A549 treated with ZK216348 at 1 μM for 4 hours (cell line): ENCODE results near the gene LAMTOR1. TPM values are rescaled to one million over a fixed set of nuclear protein-coding genes. Genes with fewer than 3 reads are reported as not detected.

Experiments
- total RNA-seq: library from RNA; stranded (reverse); fragments of 200-300 nt; extraction: Qiagen RNA extraction; gene quantifications from 5 replicates; pipeline ENCODE4 v1.2.3, GENCODE V29; 2022; ENCODE audit warnings: low read depth

LAMTOR1 gene
- 117 to 162 TPM (median 141 TPM) in 5 replicates for total RNA-seq

GRCh38 chr11:72102946-72103753, at the start of gene LAMTOR1:
LAMTOR1 (minus strand) TSS chr11:72103297; CDS start chr11:72103224, 73 bp downstream.

GRCh38 chr11:72135473-72135872, 32.4 kb upstream of the LAMTOR1 start, which contains the start of gene FOLR3:
FOLR3 (plus strand) TSS chr11:72135725; CDS start chr11:72135953, 228 bp downstream.

GRCh38 chr11:72112143-72112977, 9.3 kb upstream of the LAMTOR1 start, which contains the start of gene ANAPC15:
ANAPC15 (minus strand) TSS chr11:72112695; CDS start chr11:72111276, 1,419 bp downstream.

GRCh38 chr11:72105888-72106287, 2.8 kb upstream of the LAMTOR1 start, which contains the start of gene TOMT:
TOMT (plus strand) TSS chr11:72105924; CDS start chr11:72105952, 28 bp downstream.

GRCh38 chr11:72080326-72081183, 22.5 kb downstream of the LAMTOR1 start, which contains the start of the genes LRRC51 and NUMA1:
LRRC51 (plus strand) TSS chr11:72080850; CDS start chr11:72089084, 8,234 bp downstream.
NUMA1 (minus strand) TSS chr11:72080542; CDS start chr11:72035943, 44,599 bp downstream.

Other genes with a start within 250 kb of the LAMTOR1 start
- not detected in 5 replicates for gene DEFB131B, start 224.8 kb downstream of the LAMTOR1 start, total RNA-seq
- gene XNDC1N, start 174.7 kb downstream of the LAMTOR1 start, total RNA-seq: 2.9 to 5.7 TPM (median 3.4 TPM) in 5 replicates
- gene RNF121, start 174.3 kb downstream of the LAMTOR1 start, total RNA-seq: 40.5 to 55.3 TPM (median 51.0 TPM) in 5 replicates
- gene IL18BP, start 104.4 kb downstream of the LAMTOR1 start, total RNA-seq: 3.0 to 4.5 TPM (median 3.9 TPM) in 5 replicates
- gene NUMA1, start 22.8 kb downstream of the LAMTOR1 start, total RNA-seq: 44.8 to 77.9 TPM (median 68.5 TPM) in 5 replicates
- gene LRRC51, start 22.4 kb downstream of the LAMTOR1 start, total RNA-seq: 5.2 to 11.6 TPM (median 7.8 TPM) in 5 replicates
- not detected in 5 replicates for gene TOMT, start 2.6 kb upstream of the LAMTOR1 start, total RNA-seq
- 85.1 to 94.2 TPM (median 88.9 TPM) in 5 replicates for gene ANAPC15, start 9.4 kb upstream of the LAMTOR1 start, total RNA-seq
- gene FOLR3, start 32.4 kb upstream of the LAMTOR1 start, total RNA-seq: 0.45 TPM in 1 of 5 replicates, not detected in the others
- not detected in 5 replicates for gene FOLR1, start 88.8 kb upstream of the LAMTOR1 start, total RNA-seq
- gene FOLR2, start 113.5 kb upstream of the LAMTOR1 start, total RNA-seq: not detected in 5 replicates
- 42.7 to 96.5 TPM (median 78.5 TPM) in 5 replicates for gene INPPL1, start 121.5 kb upstream of the LAMTOR1 start, total RNA-seq
- not detected in 5 replicates for gene PHOX2A, start 140.9 kb upstream of the LAMTOR1 start, total RNA-seq